Vagina (tissue), 2 donors: ENCODE data around the gene HNMT.

Experiments used
- POLR2AphosphoS5 ChIP-seq, 2 donors: sonication (generic); formaldehyde crosslinking; IDR thresholded peaks; one replicate each; pipeline ENCODE4 v1.9.0; 2017; ENCODE audit warnings: antibody characterized with exemption in 2 of 2, mild to moderate bottlenecking in 2 of 2, low read depth in 1 of 2; ENCODE audit not compliant: insufficient read depth in 1 of 2
- TF ChIP-seq, protein P1 (sequence below), 3 experiments: fragments of 450-650 bp in 2 of 3; fragments of 200-600 bp in 1 of 3; sonication (generic) in 1 of 3; IDR thresholded peaks; one replicate each; pipeline ENCODE4 v1.5.1; 2017 to 2019; ENCODE audit warnings: antibody characterized with exemption in 3 of 3, mild to moderate bottlenecking in 2 of 3, moderate library complexity in 2 of 3

DNA sequence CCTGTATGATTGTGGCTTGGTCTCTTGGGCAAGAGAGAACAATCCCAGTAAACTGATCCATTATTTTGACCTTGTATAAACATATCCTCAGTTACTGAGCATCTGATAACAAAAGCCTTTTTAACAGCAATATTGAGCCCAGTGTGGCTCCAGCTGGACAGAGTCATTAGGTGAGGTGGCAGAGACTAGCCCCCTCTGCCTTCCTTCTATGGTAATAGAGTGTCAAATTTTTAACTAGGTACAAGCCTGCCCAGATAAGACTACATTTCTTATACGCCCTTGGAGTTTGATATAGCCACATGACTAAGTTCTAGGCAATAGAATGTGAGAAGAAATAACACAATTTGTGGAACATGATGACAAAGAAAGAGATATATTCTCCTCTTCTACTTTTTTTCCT lies 56.2 kb downstream of the HNMT start:
- TF ChIP-seq, protein P1, sequence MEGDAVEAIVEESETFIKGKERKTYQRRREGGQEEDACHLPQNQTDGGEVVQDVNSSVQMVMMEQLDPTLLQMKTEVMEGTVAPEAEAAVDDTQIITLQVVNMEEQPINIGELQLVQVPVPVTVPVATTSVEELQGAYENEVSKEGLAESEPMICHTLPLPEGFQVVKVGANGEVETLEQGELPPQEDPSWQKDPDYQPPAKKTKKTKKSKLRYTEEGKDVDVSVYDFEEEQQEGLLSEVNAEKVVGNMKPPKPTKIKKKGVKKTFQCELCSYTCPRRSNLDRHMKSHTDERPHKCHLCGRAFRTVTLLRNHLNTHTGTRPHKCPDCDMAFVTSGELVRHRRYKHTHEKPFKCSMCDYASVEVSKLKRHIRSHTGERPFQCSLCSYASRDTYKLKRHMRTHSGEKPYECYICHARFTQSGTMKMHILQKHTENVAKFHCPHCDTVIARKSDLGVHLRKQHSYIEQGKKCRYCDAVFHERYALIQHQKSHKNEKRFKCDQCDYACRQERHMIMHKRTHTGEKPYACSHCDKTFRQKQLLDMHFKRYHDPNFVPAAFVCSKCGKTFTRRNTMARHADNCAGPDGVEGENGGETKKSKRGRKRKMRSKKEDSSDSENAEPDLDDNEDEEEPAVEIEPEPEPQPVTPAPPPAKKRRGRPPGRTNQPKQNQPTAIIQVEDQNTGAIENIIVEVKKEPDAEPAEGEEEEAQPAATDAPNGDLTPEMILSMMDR (IDR thresholded peaks at IDR 0.05): no peak
- TF ChIP-seq POLR2AphosphoS5 (IDR thresholded peaks at IDR 0.05; ENCODE audit: insufficient read depth in 1 of 2, low read depth in 1 of 2): no peak
